Lower leg skin (tissue), 3 donors: ENCODE measurements around the gene NOL12.

Source experiments
- CTCF ChIP-seq, 3 donors: fragments of 450-650 bp; IDR thresholded peaks; one replicate each; pipeline ENCODE4 v1.5.1; 2016; ENCODE audit warnings: antibody characterized with exemption in 3 of 3, mild to moderate bottlenecking in 3 of 3, moderate library complexity in 2 of 3
- POLR2A ChIP-seq, 2 donors: fragments of 450-650 bp; IDR thresholded peaks; one replicate each; pipeline ENCODE4 v1.6.1; 2016 to 2017; ENCODE audit warnings: antibody characterized with exemption in 2 of 2, mild to moderate bottlenecking in 1 of 2, moderate library complexity in 1 of 2

- TF ChIP-seq CTCF (IDR thresholded peaks at IDR 0.05): no peak
- no peak for TF ChIP-seq POLR2A (IDR thresholded peaks at IDR 0.05)
Observed at GRCh38 chr22:37674248-37674647, 11.9 kb upstream of the NOL12 start.
